GM23338 (cell line): ENCODE data around the gene DNAH6. TPM values are rescaled to one million over a fixed set of nuclear protein-coding genes. Genes with fewer than 3 reads are reported as not detected.

ENCODE experiments used
- ATAC-seq: fragments of 200-7000 bp; cut with Tn5 transposase; 3 replicates; pipeline ENCODE4 v1.9.1; 2020
- DNase-seq: peaks from one replicate; pipeline ENCODE4 v3.0.0-alpha.2; 2015; ENCODE audit warnings: low spot score
- H2AFZ ChIP-seq: fragments of 200-600 bp; sonication (generic); 2 replicates; pipeline ENCODE4 v1.8.0; 2016; ENCODE audit warnings: antibody characterized with exemption, mild to moderate bottlenecking, moderate library complexity
- H3F3A ChIP-seq: fragments of 200-600 bp; sonication (generic); replicated peaks from 2 replicates; pipeline ENCODE4 v1.8.0; 2017; ENCODE audit warnings: antibody characterized with exemption, mixed run types, low read depth
- H3K27ac ChIP-seq: fragments of 200-600 bp; sonication (generic); 2 replicates; pipeline ENCODE4 v1.6.1; 2016; ENCODE audit warnings: low read depth
- H3K27me3 ChIP-seq: fragments of 200-600 bp; sonication (generic); 2 replicates; pipeline ENCODE4 v1.8.0; 2016; ENCODE audit warnings: mild to moderate bottlenecking, mixed run types, moderate library complexity; ENCODE audit not compliant: insufficient read depth
- H3K36me3 ChIP-seq: fragments of 200-600 bp; sonication (generic); 2 replicates; pipeline ENCODE4 v1.8.0; 2016; ENCODE audit warnings: mild to moderate bottlenecking; ENCODE audit not compliant: insufficient read depth
- H3K4me1 ChIP-seq: fragments of 200-600 bp; sonication (generic); 2 replicates; pipeline ENCODE4 v1.8.0; 2016; ENCODE audit warnings: mild to moderate bottlenecking, moderate library complexity; ENCODE audit not compliant: insufficient read depth
- H3K4me2 ChIP-seq: fragments of 200-600 bp; sonication (generic); 2 replicates; pipeline ENCODE4 v1.7.1; 2017; ENCODE audit warnings: mixed run types
- H3K4me3 ChIP-seq: fragments of 200-600 bp; sonication (generic); 2 replicates; pipeline ENCODE4 v1.6.1; 2016; ENCODE audit warnings: mixed run types
- H3K79me2 ChIP-seq: fragments of 200-600 bp; sonication (generic); replicated peaks from 2 replicates; pipeline ENCODE4 v1.8.0; 2017; ENCODE audit warnings: mild to moderate bottlenecking; ENCODE audit not compliant: insufficient read depth
- H3K9me2 ChIP-seq: fragments of 200-600 bp; sonication (generic); 2 replicates; pipeline ENCODE4 v1.8.0; 2017; ENCODE audit not compliant: insufficient read depth
- H4K20me1 ChIP-seq: fragments of 200-600 bp; sonication (generic); replicated peaks from 2 replicates; pipeline ENCODE4 v1.8.0; 2017; ENCODE audit warnings: mild to moderate bottlenecking; ENCODE audit not compliant: insufficient read depth
- H3K27ac Mint-ChIP-seq: 2 replicates; pipeline ENCODE4 v1.8.0; 2020; ENCODE audit warnings: inconsistent platforms, mild to moderate bottlenecking, moderate library complexity, mixed read lengths
- H3K27me3 Mint-ChIP-seq: 3 replicates; pipeline ENCODE4 v1.8.0; 2022; ENCODE audit warnings: low read depth, mild to moderate bottlenecking, moderate library complexity, mixed read lengths, inconsistent platforms; ENCODE audit not compliant: insufficient read depth, poor library complexity
- H3K36me3 Mint-ChIP-seq: 3 replicates; pipeline ENCODE4 v1.8.0; 2021; ENCODE audit warnings: low read depth, mild to moderate bottlenecking, inconsistent platforms, moderate library complexity, mixed read lengths
- H3K4me1 Mint-ChIP-seq: 3 replicates; pipeline ENCODE4 v1.8.0; 2020; ENCODE audit warnings: mild to moderate bottlenecking, inconsistent platforms, mixed read lengths
- H3K4me3 Mint-ChIP-seq: 3 replicates; pipeline ENCODE4 v1.8.0; 2021; ENCODE audit warnings: moderate library complexity, mild to moderate bottlenecking, inconsistent platforms, mixed read lengths
- H3K9me3 Mint-ChIP-seq: 3 replicates; pipeline ENCODE4 v1.8.0; 2020; ENCODE audit warnings: moderate library complexity, mild to moderate bottlenecking, inconsistent platforms, mixed read lengths
- CREB1 ChIP-seq: fragments of 250-450 bp; sonication (Bioruptor Pico); IDR thresholded peaks from 2 replicates; pipeline ENCODE4 v1.5.0; 2020; ENCODE audit warnings: low read depth, mild to moderate bottlenecking, moderate library complexity
- CTCF ChIP-seq, 2 experiments: fragments of 200-600 bp in 1 of 2; sonication (generic) in 1 of 2; conservative IDR thresholded peaks; 2 replicates each; pipeline versions ENCODE4 v1.5.1 to v1.6.1; 2016 to 2017; ENCODE audit warnings: antibody characterized with exemption in 2 of 2, low read depth in 2 of 2, mild to moderate bottlenecking in 2 of 2, moderate library complexity in 1 of 2
- ETS1 ChIP-seq: IDR thresholded peaks from 2 replicates; pipeline ENCODE4 v1.6.1; 2016; ENCODE audit warnings: antibody characterized with exemption
- EZH2 ChIP-seq: fragments of 200-600 bp; sonication (generic); IDR thresholded peaks from one replicate; pipeline ENCODE4 v1.8.0; 2017; ENCODE audit warnings: antibody characterized with exemption, mild to moderate bottlenecking, low read depth; ENCODE audit not compliant: unreplicated experiment
- EZH2phosphoT487 ChIP-seq: fragments of 200-600 bp; sonication (generic); IDR thresholded peaks from one replicate; pipeline ENCODE4 v1.8.1; 2018; ENCODE audit warnings: antibody characterized with exemption; ENCODE audit not compliant: unreplicated experiment
- JUNB ChIP-seq: IDR thresholded peaks from one replicate; pipeline ENCODE4 v1.6.1; 2016; ENCODE audit warnings: antibody characterized with exemption; ENCODE audit not compliant: unreplicated experiment
- NANOG ChIP-seq: IDR thresholded peaks from 2 replicates; pipeline ENCODE4 v1.6.1; 2016; ENCODE audit warnings: antibody characterized with exemption, borderline replicate concordance
- POLR2AphosphoS5 ChIP-seq: IDR thresholded peaks from 2 replicates; pipeline ENCODE4 v1.6.1; 2016; ENCODE audit warnings: antibody characterized with exemption, low read depth
- REST ChIP-seq: IDR thresholded peaks from one replicate; pipeline ENCODE4 v1.6.1; 2018; ENCODE audit warnings: antibody characterized with exemption; ENCODE audit not compliant: unreplicated experiment
- STAT1 ChIP-seq: IDR thresholded peaks from one replicate; pipeline ENCODE4 v1.6.1; 2016; ENCODE audit warnings: antibody characterized with exemption; ENCODE audit not compliant: unreplicated experiment
- ZNF114 ChIP-seq: fragments of 250-450 bp; sonication (Bioruptor Pico); IDR thresholded peaks from 2 replicates; pipeline ENCODE4 v1.5.0; 2020; ENCODE audit warnings: mild to moderate bottlenecking, moderate library complexity
- ZNF462 ChIP-seq: fragments of 250-450 bp; sonication (Bioruptor Pico); IDR thresholded peaks from 2 replicates; pipeline ENCODE4 v1.5.0; 2020; ENCODE audit warnings: mild to moderate bottlenecking, moderate library complexity
- polyA plus RNA-seq: library from polyadenylated mRNA; unstranded; fragments of >200 nt; fragmentation: Nextera tagmentation; extraction: Ambion mirVana; gene quantifications from 2 replicates; pipeline ENCODE4 v1.2.1, GENCODE V29; 2016
- total RNA-seq: library from RNA; depleted of rRNA; stranded (reverse); fragments of >200 nt; shearing (Covaris generic); gene quantifications from 2 replicates; pipeline ENCODE4 v1.2.3, GENCODE V29; 2014

The DNAH6 gene
- total and polyA plus RNA-seq, 2 experiments from 2014 or later = 0.27 to 0.31 TPM

DNA sequence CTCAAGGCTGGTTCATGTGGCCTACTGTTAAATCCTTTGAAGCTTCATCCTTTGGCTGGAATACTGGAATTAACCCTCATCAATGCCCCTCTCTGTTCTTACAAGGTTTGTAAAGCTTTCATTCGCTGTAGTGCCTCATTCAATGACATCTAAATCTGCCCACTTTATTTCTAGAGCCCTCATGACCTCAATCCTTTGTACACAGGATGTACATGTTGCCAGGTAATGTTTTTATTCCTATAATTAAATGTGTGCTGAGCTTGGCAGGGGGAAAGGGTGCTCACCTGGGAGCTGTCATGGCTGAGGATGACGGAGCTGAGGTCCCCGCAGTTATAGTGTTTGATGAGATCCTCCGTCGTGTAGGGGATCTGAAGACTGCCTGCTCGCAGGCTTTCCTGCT, 325.3 kb downstream of the DNAH6 start:
- peaks cover 12% of the 10 kb centered on the region for H3K4me1 Mint-ChIP-seq
- no peaks in the 10 kb centered on the region; the same call in none of the 2 replicates for H3K36me3 ChIP-seq
- DNase-seq (no peak), ATAC-seq (no peak)
- peaks cover 4% of the 10 kb centered on the region for H3K9me3 Mint-ChIP-seq
- H3K4me2 ChIP-seq = no peak overlapping the region
- H3K27ac ChIP-seq = no peak overlapping the region
- H3K27ac Mint-ChIP-seq = no peak overlapping the region
- H3K4me1 ChIP-seq = no peaks in the 10 kb centered on the region
- H2AFZ ChIP-seq = no peak overlapping the region
- H3K4me3 ChIP-seq = no peak overlapping the region
- H3K9me2 ChIP-seq = peaks cover 5% of the 10 kb centered on the region; the same call in 1 of the 2 replicates
- H3K4me3 Mint-ChIP-seq = no peak overlapping the region
- no peaks in the 10 kb centered on the region for H3F3A ChIP-seq
- no peaks in the 10 kb centered on the region for H3K27me3 ChIP-seq
- H3K36me3 Mint-ChIP-seq = peaks cover 10% of the 10 kb centered on the region; the same call in 2 of the 3 replicates
- TF ChIP-seq ETS1 = no peak
- TF ChIP-seq ZNF462 (CRISPR knock-in tag) = no peak
- no peak for TF ChIP-seq ZNF114 (CRISPR knock-in tag)
- TF ChIP-seq CREB1 (CRISPR knock-in tag) = no peak
- TF ChIP-seq EZH2 = no peak
- no peak for TF ChIP-seq CTCF (conservative IDR thresholded peaks at IDR 0.05; ENCODE audit: low read depth in 2 of 2)
- TF ChIP-seq REST = no peak
- TF ChIP-seq NANOG = no peak
- no peak for TF ChIP-seq EZH2phosphoT487
- TF ChIP-seq POLR2AphosphoS5 = no peak
- no peak for TF ChIP-seq STAT1
- TF ChIP-seq JUNB = no peak
- H3K79me2 ChIP-seq = no peaks in the 10 kb centered on the region
- H3K27me3 Mint-ChIP-seq = peaks cover 4% of the 10 kb centered on the region
- no peaks in the 10 kb centered on the region for H4K20me1 ChIP-seq
